ENCODE data around the gene DNMBP.
"Not testable (repeated sequence)": the region's sequence is repeated elsewhere in the genome, so short reads cannot be mapped to it uniquely, and the experiment has no call there.

DNMBP gene

DNA sequence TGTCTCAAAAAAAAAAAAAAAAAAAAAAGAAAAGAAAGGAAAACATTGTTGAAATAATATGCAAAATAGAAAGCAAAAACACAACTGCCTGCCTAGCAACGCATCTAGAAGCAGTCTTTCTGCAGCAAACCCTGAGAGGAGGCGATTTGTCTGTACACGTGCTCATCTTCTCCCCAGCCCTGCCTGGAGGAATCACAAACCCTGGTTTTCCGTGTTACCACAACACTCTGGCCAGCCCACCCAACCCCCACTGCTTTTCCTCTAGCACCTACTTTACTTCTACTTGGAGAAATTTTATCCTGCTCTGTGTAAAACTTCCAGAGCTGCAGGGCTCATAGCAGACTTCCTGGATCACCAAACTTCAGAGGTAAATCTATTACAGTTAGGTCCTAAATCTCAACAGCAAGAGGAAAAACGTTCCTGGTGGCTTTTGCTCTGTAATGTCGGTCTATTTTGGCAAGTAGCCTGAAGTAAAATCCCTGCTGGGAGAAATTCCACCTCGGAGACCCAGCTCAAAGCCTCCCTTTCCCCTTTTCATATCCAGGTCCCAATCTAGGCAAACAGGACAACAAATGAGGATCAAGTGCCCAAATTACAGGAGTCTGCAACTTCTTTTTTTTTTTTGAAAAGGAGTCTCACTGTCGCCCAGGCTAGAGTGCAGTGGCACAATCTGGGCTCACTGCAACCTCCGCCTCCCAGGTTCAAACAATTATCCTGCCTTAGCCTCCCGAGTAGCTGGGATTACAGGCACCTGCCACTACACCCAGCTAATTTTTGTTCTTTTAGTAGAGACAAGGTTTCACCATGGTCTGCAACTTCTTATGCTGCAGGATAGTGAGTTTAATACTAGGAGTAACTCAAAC, 91.6 kb downstream of the DNMBP start:
- DNase-seq, result peak in 14 of 56 donors; percentile 1 to 19 (median 4)

DNA sequence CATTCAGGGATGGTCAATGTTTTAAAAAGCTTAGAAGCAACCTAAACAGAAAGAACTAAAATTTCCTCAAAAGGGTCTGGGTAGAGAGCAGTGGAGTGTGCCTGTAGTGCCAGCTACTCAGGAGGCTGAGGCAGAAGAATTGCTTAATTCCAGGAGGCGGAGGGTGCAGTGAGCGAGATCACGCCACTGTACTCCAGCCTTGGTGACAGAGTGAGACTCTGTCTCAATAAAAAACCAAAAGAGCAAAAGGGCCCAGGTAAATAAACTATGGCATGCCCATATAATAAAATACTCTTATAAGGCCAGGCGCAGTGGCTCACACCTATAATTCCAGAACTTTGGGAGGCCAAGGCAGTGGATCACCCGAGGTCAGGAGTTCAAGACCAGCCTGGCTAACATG, 93.0 kb downstream of the DNMBP start:
- DNase-seq, result no peak

DNA sequence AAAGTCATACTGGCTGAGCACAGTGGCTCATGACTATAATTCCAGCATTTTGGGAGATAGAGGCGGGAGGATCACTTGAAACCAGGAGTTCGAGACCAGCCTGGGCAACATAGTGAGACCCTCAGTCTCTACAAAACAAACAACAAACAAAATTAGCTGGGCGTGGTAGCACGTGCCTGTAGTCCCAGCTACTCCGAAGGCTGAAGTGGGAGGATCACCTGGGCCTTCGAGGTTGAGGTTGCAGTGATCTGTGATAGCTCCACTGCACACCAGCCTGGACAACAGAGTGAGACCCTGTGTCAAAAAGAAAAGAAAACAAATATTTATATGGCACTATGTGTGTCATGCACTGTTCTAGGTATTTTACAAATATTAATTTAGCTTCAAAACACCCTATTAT, 94.3 kb downstream of the DNMBP start:
- DNase-seq, result no peak

DNA sequence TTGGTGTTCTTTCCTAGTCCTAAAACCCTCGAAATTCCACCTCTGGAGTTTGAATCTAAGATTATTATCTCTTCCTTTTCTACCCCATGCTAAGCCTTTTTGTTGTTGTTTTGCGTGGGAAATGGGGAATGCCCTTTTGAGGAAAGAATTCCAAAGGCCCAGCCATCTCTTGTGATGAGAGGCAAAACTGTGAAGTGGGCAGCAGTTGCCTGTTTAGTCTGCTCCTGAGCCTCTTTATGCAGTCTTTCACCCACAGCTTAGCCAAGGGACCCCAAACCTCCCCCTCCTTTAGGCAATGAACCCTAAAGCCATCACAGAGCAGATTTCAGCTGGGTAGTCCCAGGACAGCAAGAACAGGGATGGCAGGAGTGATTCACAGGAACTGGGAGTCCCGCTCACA, 95.5 kb downstream of the DNMBP start:
- no peak for DNase-seq

DNA sequence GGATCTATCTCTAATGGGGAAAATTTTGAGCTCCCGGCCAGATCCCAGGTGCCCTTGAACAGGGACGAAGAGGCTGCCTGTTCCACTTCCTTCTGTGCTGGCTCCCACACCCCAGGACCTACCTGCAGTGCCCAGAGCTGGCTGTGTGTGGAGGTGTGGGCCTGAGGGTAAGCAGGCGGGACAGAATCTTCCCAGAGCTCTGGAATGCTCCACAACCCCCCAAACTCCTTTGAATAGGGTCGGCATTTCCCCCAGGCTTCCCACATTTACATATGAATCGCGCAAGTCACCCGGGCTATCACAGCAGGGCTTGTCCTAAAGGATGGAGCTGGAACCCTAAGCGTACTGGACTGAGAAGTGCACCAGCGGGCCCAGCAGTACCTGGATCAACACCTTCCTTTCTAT, 95.9 kb downstream of the DNMBP start:
- peak in 1 of 56 donors; percentile 2 for DNase-seq

DNA sequence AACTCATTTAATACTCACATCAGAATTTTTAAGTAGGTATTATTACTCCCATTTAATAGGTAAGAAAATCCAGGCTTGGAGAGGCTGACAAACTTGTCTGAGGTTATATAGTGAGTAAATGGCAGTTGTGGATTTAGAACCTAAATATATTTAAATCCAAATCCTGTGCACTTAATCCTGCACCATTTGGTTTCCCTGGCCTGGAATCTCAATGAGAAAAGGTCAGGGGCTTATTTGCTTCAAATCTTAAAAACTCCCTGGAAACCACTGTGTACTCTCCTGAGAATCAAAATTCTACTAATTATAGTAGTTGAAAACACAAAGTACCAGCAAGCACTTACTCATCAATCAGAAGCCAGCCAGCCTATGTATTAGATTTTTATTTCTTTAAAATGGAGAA, 97.7 kb downstream of the DNMBP start:
- DNase-seq, result no peak

DNA sequence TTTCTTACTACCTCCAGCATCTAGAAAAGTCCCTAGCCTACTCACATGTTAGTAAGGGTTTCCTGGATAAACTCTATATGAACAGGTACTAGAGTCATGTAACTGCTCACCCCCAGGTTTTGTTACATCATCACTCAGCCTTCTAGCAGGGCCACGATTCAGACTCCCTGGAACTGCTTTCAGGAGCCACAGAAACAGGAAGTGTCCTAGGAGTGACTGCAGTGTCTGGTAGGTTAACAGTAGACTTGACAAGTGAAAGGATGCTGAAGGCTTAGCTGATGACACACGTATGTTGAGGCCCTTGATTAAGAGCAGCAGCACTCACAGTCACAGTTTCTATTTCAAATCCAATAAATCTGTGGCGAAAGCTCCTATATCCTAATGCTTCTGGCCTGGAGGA, 101.2 kb downstream of the DNMBP start:
- DNase-seq, result no peak

DNA sequence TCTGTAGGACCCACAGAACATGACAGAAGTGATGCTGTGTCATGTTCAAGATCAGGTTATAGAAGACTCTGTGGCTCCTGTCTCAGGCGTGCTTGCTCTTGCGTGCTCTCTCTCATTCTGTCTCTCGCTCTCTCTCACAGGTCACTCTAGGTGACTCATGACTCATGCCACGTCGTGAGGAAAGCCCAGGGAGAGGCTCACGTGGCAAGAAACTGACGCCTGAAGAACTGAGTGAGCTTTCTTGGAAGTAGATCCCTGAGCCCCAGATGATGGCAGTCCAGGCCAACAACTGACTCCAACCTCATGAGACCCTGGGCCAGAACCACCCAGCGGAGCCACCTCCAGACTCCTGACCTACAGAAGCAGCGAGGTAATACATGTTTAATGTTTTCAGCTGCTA, 103.3 kb downstream of the DNMBP start:
- peak in 4 of 56 donors; percentile 0 to 16 (median 6) for DNase-seq

DNA sequence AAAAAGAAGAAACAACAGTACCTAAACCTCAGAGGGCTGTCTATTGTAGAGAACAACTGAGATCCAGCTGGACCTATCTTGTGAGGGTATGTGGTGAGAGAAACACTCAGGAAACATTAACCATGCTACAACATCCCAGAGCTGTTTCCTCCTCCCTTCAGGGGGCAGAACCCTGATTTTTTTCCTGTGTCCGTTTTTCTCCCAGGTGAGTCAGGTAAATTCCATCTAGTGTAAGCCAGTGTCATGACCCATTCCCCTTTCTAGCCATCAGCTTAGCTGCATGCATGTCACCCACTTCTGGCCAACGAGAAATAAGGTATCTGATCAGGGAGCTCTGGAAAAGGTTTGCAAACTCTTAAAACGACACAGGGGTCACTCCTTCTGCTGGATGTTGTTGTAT, 103.8 kb downstream of the DNMBP start:
- no peak for DNase-seq

DNA sequence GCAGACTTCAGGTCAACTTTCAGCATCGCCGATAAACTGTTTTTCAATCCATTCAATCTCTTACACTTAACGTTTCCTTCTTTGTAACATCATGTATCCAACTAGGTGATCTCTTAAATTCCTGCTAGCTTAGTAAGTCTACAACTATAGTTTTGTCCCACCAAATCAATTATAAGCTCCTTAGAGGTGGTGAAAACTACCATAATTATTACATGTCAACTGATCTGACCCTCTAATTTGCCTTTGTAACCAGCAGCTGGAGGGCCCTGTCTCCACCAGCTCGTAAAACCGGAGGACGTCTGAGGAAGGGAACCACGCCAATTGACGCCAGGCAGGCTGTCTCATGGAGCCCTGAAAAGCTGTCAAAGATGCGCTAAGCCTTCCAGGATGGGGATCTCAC, 113.9 kb downstream of the DNMBP start:
- DNase-seq, result no peak

DNA sequence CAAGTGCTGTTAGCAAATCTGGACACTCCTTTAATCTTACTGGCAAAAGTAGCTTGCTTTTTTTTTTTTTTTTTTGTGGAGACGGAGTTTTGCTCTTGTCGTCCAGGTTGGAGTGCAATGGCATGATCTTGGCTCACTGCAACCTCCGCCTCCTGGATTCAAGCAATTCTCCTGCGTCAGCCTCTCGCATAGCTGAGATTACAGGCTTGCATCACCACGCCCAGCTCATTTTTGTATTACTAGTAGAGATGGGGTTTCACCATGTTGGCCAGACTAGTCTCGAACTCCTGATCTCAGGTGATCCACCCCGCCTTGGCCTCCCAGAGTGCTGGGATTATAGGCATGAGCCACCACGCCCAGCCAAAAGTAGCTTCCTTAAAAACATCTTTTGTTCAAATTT, 114.7 kb downstream of the DNMBP start:
- DNase-seq, result not testable (repeated sequence)

DNA sequence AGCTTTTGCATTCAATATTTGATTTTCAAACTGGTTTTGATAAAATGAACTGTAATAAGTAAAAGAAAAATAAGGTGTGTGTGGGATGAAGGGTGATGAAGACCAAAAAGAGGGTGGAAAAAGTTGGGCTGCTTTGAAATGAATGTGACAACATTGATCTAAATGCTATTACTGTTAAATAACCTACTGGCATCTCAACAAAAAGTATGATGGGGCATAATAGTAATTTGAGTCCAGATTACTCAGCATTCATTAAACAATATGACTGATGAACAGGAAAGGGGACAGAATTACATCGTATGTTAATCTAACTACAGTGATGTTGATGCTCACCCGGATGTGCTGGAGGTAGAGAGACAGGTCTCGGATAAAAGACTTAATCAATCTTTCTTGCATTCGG, 115.1 kb downstream of the DNMBP start:
- DNase-seq, result no peak

DNA sequence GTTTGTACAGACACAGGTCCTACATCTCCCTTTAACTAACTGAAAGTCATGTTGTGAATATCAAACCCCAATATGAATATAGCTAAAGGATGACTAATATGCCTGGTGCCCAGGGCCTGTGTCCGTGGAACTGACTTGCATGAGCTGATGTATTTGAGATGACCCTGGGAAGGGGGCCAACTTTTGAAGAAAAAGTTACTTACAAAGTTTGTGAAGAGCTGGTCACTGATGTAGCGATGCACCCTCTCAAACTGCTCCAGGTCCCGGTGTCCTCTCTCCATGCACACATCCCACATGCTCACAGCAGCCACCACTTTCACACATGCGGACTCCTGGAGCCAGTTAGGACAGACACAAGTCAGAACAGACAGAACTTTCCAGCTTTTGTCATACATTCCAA, 121.1 kb downstream of the DNMBP start:
- no peak for DNase-seq

DNA sequence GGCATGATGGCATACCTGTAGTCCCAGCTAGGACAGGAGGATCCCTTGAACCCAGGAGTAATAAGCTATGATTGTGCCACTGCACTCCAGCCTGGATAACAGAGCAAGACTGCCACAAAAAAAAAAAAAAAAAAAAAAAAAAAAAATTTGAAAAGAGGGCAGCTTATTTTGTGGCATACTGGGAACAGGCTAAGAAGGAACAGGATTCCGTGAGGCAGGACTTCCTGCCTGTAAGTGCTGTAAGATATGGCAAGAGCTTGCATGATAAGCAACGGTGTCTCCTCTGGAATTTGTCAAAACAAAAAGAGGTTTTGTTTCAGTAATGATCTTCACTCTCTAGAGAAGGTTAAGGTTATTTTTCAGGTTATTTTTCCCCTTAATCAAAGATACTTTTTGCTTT, 126.2 kb downstream of the DNMBP start:
- no peak for DNase-seq

DNA sequence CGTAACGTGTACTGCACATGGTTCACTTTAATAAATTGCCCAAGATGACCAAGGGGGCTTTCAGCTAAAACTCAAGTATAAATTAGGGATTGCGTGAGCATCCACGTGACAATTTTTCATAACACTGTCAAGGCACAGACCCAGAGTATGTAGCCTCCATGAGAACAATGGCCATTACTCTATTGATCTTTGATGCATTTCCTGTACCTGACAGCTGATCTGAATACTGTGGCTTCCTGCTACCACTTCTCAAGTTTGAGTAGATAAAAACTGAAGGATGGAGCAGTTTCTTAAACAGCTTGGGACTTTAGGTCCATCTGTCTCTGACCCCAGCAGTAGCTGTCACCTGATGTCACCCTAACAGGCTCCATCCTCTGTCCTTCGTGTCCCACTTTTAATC, 128.4 kb downstream of the DNMBP start:
- DNase-seq, result no peak

DNA sequence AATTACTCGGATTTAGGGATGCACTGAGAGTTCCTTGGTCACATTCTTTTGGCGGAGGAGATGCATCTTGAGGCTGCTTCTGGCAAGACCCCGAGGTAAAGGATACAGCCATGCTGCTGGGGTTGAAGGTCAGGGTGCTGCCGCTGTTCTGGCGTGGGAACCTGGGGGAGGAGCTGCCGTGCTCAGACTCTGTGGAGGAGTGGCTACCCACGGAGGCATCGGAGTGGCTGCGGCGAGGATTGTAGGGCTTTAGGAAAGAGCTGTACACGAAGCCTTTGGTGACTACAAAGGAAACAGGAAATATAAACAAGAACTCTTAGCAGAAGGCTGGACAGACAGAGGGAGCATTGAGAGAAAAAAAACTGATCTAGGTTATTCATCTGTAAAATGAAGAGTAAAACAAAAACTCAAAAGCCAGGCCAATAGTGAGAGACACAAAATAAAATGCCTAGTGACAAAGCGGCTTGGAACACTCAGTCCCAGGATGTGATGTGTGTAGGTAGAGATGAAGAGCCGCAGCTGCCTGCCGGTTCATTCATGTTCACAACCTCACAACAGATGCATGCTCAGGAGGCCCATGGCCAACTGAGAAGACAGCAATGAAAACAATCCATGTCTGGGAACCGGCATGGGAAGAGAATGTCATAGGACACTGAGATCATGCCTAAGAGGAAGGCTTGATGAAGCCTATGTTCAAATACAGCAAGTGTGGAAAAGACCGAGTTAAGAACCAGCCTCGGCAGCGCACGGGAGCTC, 129.5 kb downstream of the DNMBP start:
- DNase-seq, result no peak

DNA sequence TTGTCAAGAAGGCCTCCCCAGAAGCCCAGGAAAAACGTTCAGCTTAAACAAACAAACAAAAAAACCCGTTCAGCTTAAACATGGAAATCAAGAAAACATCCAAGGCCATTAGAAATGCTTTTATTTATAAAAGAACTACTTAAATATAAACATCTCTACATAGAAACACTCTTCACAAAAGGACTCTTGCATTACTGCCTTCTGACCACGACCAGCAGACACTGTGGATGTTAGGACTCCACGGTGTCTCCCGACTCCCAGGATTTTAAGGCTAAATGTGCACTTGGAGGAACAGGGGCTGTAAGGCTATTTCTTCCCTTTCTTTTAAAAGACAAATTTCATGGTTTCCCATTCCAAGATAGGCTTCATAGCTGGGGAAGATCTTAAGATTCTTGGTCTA, 134.3 kb downstream of the DNMBP start:
- no peak for DNase-seq

DNA sequence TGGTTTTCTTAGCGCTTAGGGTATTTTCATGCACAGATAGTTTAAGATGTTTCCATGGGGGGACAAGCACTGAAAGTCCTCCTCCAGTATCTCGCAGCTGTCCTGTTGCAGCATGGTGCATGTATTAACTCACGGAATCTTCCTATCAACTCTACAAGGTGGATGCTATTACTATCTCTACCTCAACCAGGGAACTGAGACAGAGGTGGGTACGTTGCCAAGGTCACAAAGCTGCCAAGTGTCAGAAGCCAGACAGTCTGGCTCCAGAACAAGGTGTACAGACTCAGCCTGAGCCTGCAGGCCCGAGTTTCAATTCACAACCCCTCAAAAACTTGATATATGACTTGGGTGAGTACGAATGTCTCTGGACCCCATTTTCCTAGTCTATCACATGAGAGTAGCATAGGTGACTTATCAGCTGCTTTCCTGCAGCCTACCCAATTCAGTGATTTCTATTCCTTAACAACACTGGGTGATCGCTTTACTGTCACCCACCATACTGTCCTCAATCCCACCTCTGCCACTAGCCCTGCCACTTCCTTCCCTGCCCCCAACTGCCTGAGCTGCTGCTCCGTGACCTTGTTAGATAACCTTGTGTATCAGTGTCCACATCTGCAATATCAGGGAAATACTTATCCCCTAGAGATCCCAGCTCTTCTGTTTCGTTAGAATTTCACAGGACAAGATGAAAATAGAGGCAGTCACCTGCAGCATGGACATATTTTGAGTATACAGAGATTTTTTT, 135.2 kb downstream of the DNMBP start:
- DNase-seq, result no peak

DNA sequence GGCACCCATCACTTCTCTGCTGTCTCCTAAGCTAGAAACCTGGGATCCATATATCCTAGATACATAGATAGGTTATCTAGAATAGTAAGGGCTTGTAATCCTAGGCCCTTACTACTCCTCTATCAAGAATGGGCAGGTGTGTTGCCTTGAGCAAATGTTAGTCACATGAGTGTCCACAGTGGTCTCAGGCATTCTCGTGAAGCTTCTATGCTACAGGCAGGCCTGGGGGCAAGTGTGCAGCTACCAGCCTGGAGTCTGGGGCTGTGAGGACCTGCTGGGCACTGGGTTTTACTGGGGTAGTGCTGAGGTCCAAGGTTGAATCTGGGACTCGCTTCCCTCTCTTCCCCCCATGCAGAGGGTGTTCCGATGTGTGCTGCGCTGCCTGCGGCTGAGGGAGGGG, 135.9 kb downstream of the DNMBP start:
- DNase-seq, result no peak

DNA sequence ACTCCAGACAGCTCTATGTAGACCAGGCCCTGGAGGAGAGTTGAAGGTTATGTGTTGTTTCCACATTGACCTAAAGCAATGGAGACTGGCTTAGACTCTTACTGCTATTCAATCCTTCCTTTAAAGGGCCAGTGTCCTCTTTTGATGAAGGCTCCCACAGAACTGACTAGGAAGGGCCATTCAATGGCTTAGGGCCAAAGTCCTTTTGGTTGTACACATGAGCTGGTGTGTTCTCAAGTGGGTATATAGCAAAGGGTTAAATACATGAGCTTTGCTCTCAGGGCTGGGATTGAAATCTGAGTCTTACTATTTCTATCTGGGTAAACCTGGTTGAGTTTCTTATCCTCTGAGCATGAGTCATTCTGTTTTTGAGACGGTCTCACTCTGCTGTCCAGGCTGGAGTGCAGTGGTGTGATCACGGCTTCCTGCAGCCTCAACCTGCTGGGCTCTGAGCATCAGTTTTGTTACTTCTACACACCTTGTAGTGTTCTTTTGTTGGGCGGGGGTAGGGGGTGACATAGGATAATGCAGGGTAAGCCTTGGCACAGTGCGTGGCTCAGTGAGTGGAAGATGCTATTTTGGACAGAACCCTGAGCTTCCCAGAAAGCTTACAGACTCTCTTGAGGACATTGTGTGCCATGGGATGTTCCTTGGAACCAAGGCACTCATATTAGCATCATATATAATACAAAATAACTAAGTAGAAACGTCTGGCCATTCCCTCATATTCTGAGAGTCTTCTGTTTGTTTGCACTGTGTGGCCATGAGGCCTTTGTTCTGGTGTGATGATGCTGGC, 137.2 kb downstream of the DNMBP start:
- DNase-seq, result no peak

DNA sequence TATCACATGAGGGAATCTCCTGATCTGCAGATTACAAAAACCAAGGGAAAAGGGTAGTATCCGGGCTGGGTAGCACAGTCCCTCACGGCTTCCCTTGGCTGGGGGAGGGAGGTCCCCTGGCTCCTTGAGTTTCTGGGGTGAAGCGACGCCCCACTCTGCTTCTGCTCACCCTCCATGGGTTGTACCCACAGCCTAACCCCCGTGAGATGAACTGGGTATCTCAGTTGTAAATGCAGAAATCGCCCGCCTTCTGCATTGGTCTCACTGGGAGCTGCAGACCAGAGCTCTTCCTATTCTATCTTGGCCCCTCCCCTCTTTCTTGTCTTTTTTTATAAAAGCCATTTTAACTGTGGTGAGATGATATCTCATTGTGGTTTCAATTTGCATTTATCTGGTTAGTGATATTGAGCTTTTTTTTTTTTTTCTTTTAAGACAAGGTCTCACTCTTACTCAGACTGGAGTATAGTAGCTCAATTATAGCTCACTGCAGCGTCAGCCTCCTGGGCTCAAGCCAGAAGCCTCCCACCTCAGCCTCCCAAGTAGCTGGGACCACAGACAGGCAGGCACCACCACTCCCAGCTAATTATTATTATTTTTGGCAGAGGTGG, 139.5 kb downstream of the DNMBP start:
- no peak for DNase-seq
